Fibroblast of upper back skin (primary cell): ENCODE measurements around the gene AIP.

Source experiments
- DNase-seq: peaks from one replicate; pipeline ENCODE4 v3.0.0-alpha.2; 2013

Gene AIP

DNA sequence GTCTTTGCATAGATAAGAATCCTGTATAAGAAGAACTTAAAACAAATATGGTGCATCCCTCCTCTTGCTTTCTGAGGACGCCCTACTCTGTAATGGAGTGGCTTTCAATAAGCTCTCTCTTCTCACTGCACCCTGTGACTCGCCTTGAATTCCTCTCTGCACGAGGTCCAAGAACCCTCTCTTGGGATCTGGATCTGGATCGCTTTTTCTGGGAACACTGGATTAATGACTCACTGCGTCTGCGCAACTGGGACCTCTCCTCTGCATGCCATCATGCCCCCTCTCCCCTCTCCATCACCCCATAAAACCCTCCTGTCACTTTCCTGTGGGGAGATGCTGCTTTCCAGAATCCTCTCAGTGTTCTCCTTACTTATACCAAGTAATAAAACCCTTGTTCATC, 55.5 kb downstream of the AIP start:
- peak; percentile 19 for DNase-seq

DNA sequence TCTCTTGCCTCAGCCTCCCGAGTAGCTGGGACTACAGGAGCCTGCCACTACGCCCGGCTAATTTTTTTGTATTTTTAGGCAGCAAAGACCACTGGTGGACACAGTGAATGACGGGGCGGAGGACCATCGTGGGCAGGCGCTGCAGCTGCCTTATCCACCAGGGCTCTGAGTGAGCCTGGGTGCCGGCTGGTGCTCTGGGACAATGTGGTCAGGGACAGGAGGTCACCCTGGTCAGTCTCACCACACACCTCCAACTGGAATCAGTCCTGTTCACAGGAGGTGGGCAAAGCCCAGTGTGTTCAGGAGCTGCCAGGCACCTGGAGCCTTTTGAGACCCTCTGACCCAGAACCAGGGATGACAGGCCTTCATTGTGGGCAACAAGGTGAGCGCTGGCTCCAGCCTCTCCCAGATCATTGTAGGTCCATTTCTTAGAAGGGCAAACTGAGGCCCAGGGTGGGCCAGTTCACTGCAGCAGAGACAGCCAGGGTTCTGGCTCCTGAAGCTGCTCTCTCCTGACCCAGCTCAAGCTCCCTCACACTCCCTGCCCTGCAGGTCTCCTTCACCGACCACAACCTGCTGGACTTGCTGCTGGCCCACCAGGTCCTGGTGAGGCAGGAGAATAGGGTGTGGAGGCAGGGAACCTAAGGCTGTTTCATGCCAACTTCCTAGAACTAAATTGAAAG, 56.1 kb downstream of the AIP start:
- no peak for DNase-seq

DNA sequence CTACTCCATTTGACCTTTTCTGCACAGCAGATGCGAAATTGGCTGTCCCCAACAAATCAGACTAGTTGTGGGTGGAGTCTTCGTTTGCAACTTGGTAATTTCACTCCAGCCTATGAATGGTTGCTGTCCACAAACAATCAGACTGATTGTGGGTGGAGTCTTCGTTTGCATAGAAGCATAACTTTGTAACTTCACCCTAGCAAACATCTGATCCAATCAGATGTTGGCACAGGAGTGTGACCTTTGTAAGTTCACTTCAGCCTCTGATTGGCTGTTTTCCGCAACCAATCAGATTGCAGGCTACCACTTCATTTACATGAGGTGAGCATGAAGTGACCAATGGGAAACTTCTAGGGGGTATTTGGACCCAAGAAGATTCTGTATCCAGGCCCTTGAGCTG, 56.7 kb downstream of the AIP start:
- no peak for DNase-seq
